ENCODE measurements around the gene JAKMIP3.

GRCh38 chr10:132023092-132023811, 42.5 kb upstream of the JAKMIP3 start:
- TF ChIP-seq CTCF (IDR thresholded peaks at IDR 0.05 in 2 of 3, conservative IDR thresholded peaks at IDR 0.05 in 1 of 3; ENCODE audit: borderline replicate concordance in 1 of 3, insufficient read depth in 1 of 3, low read depth in 2 of 3, low read length in 2 of 3) (peak; percentile 65 to 74 (median 73)), EZH2phosphoT487 (IDR thresholded peaks at IDR 0.05; ENCODE audit: borderline replicate concordance) (no peak), MAX (IDR thresholded peaks at IDR 0.05) (no peak), POLR2AphosphoS5 (IDR thresholded peaks at IDR 0.05; ENCODE audit: low read depth, low read length) (no peak), POLR2A (IDR thresholded peaks at IDR 0.05; ENCODE audit: borderline replicate concordance, extremely low read depth, insufficient read depth, insufficient read length) (no peak), CEBPB (IDR thresholded peaks at IDR 0.05; ENCODE audit: low read depth) (no peak), JUND (IDR thresholded peaks at IDR 0.05) (no peak), EZH2 (IDR thresholded peaks at IDR 0.05) (no peak), ATF3 (IDR thresholded peaks at IDR 0.05) (no peak), ZNF274 (IDR thresholded peaks at IDR 0.05; ENCODE audit: low read depth, low read length) (no peak), FOSL1 (IDR thresholded peaks at IDR 0.05; ENCODE audit: low read depth) (no peak), SP1 (IDR thresholded peaks at IDR 0.05; ENCODE audit: low read depth) (no peak), YY1 (IDR thresholded peaks at IDR 0.05; ENCODE audit: extremely low read depth, insufficient replicate concordance, low read depth, low read length) (no peak)
